IMR-90 (cell line): ENCODE results near the gene PPP1R37. TPM values are rescaled to one million over a fixed set of nuclear protein-coding genes. Genes with fewer than 3 reads are reported as not detected.

Source experiments
- ATAC-seq: fragments of 200-7000 bp; cut with Tn5 transposase; 2 replicates; pipeline ENCODE4 v1.9.1; 2020; ENCODE audit warnings: low read depth, mild to moderate bottlenecking, moderate library complexity
- BruUV-seq: library from RNA; stranded (reverse); fragments of 400-500 nt; replicated peaks from 2 replicates; lab custom pipeline; 2021; lab: Mats Ljungman, UMichigan
- CTCF ChIA-PET: fragments of 300-600 bp; formaldehyde crosslinking; extraction: SDS; loops from one replicate; lab custom pipeline; 2021; ENCODE audit warnings: antibody characterized with exemption; lab: Yijun Ruan, JAX
- POLR2A ChIA-PET: fragments of 300-600 bp; sonication (Branson Sonifier 250); formaldehyde crosslinking; loops from one replicate; lab custom pipeline; 2022; ENCODE audit warnings: antibody characterized with exemption; ENCODE audit not compliant: unreplicated experiment; lab: Charles Lee
- DNase-seq: peaks from one replicate; pipeline ENCODE4 v3.0.0; 2013
- H2AFZ ChIP-seq: replicated peaks from 2 replicates; pipeline ENCODE3; 2013; ENCODE audit warnings: low read length, mild to moderate bottlenecking; ENCODE audit not compliant: poor library complexity
- H2AK5ac ChIP-seq: 2 replicates; pipeline ENCODE4 v1.6.1; 2013; ENCODE audit warnings: low read depth, low read length, inconsistent platforms
- H2AK9ac ChIP-seq: replicated peaks from 2 replicates; pipeline ENCODE3; 2013; ENCODE audit warnings: mild to moderate bottlenecking, low read depth, low read length, moderate library complexity; ENCODE audit not compliant: poor library complexity
- H2BK120ac ChIP-seq: 2 replicates; pipeline ENCODE4 v1.6.1; 2013; ENCODE audit warnings: low read depth, low read length, inconsistent platforms
- H2BK15ac ChIP-seq: 3 replicates; pipeline ENCODE4 v1.6.1; 2013; ENCODE audit warnings: low read depth, low read length, inconsistent platforms
- H2BK20ac ChIP-seq: 2 replicates; pipeline ENCODE4 v1.6.1; 2013; ENCODE audit warnings: low read depth, mild to moderate bottlenecking, inconsistent platforms, low read length, moderate library complexity
- H2BK5ac ChIP-seq: 2 replicates; pipeline ENCODE4 v1.6.1; 2013; ENCODE audit warnings: mild to moderate bottlenecking, low read depth, low read length, inconsistent platforms; ENCODE audit not compliant: poor library complexity, severe bottlenecking
- H3K14ac ChIP-seq: replicated peaks from 2 replicates; pipeline ENCODE4 v1.6.1; 2013; ENCODE audit warnings: low read depth, low read length, inconsistent platforms
- H3K18ac ChIP-seq: 2 replicates; pipeline ENCODE4 v1.6.1; 2013; ENCODE audit warnings: low read depth, low read length, control low read depth
- H3K23ac ChIP-seq: 2 replicates; pipeline ENCODE4 v1.6.1; 2013; ENCODE audit warnings: low read depth, low read length, inconsistent platforms
- H3K27ac ChIP-seq: 2 replicates; pipeline ENCODE4 v1.5.1; 2013; ENCODE audit warnings: mild to moderate bottlenecking, control low read depth, low read length; ENCODE audit not compliant: insufficient read depth
- H3K27me3 ChIP-seq: 2 replicates; pipeline ENCODE4 v1.6.1; 2013; ENCODE audit warnings: low read length; ENCODE audit not compliant: control insufficient read depth, insufficient read depth
- H3K36me3 ChIP-seq: 2 replicates; pipeline ENCODE4 v1.6.1; 2013; ENCODE audit warnings: low read length, mixed read lengths; ENCODE audit not compliant: control insufficient read depth, insufficient read depth
- H3K4ac ChIP-seq: 2 replicates; pipeline ENCODE4 v1.6.1; 2013; ENCODE audit warnings: low read depth, low read length, inconsistent platforms
- H3K4me1 ChIP-seq: 2 replicates; pipeline ENCODE4 v1.6.1; 2013; ENCODE audit warnings: low read length, mixed read lengths; ENCODE audit not compliant: control insufficient read depth, insufficient read depth
- H3K4me2 ChIP-seq: 2 replicates; pipeline ENCODE4 v1.6.1; 2013; ENCODE audit warnings: low read depth, mild to moderate bottlenecking, control low read depth, low read length, moderate library complexity
- H3K4me3 ChIP-seq: 2 replicates; pipeline ENCODE4 v1.5.1; 2013; ENCODE audit warnings: low read depth, mild to moderate bottlenecking, control low read depth, low read length, moderate library complexity; ENCODE audit not compliant: insufficient read depth
- H3K56ac ChIP-seq: 2 replicates; pipeline ENCODE4 v1.6.1; 2013; ENCODE audit warnings: low read length, inconsistent platforms; ENCODE audit not compliant: insufficient read depth; ENCODE audit errors: extremely low read depth
- H3K79me1 ChIP-seq, 2 experiments: 2 replicates each; pipeline ENCODE4 v1.6.1; 2013; ENCODE audit warnings: low read length in 2 of 2, inconsistent platforms in 1 of 2, low read depth in 1 of 2
- H3K9ac ChIP-seq: 2 replicates; pipeline ENCODE4 v1.6.1; 2013; ENCODE audit warnings: low read depth, low read length, control low read depth
- H3K9me1 ChIP-seq: 2 replicates; pipeline ENCODE4 v1.6.1; 2013; ENCODE audit warnings: low read length, inconsistent platforms; ENCODE audit not compliant: insufficient read depth
- H3K9me3 ChIP-seq: 2 replicates; pipeline ENCODE4 v1.6.1; 2013; ENCODE audit warnings: low read length; ENCODE audit not compliant: control insufficient read depth, insufficient read depth
- H4K20me1 ChIP-seq: 2 replicates; pipeline ENCODE4 v1.6.1; 2013; ENCODE audit warnings: low read length, inconsistent platforms; ENCODE audit not compliant: insufficient read depth
- H4K5ac ChIP-seq: 2 replicates; pipeline ENCODE4 v1.6.1; 2013; ENCODE audit warnings: mild to moderate bottlenecking, low read depth, low read length, control low read depth
- H4K8ac ChIP-seq, 2 experiments: 2 replicates each; pipeline ENCODE4 v1.6.1; 2013; ENCODE audit warnings: low read depth in 2 of 2, low read length in 2 of 2, control low read depth in 1 of 2, inconsistent platforms in 1 of 2
- H4K91ac ChIP-seq: 2 replicates; pipeline ENCODE4 v1.6.1; 2013; ENCODE audit warnings: low read depth, low read length, inconsistent platforms; ENCODE audit not compliant: insufficient read depth
- CEBPB ChIP-seq: IDR thresholded peaks from 2 replicates; pipeline ENCODE4 v1.6.1; 2012; ENCODE audit warnings: low read depth, low read length, improper control_type of control experiment
- MAZ ChIP-seq: IDR thresholded peaks from 2 replicates; pipeline ENCODE4 v1.6.1; 2012; ENCODE audit warnings: low read depth, mild to moderate bottlenecking, low read length, improper control_type of control experiment, moderate library complexity, borderline replicate concordance
- POLR2A ChIP-seq: IDR thresholded peaks from 2 replicates; pipeline ENCODE4 v1.6.1; 2012; ENCODE audit warnings: mild to moderate bottlenecking, low read depth, low read length
- WGBS, 2 experiments: methylation state at CpG; one replicate each; pipeline versions ENCODE4 v1.1.5 to v1.1.7; 2013; ENCODE audit warnings: missing lambda C conversion rate in 2 of 2; ENCODE audit not compliant: insufficient read length in 1 of 2; ENCODE audit errors: extremely low coverage in 2 of 2; 5-methylcytosine and 5-hydroxymethylcytosine counted together
- dilution Hi-C: fragments of 300-500 bp; cut with HindIII; formaldehyde crosslinking; loops from one replicate; pipeline ENCODE4 v1.14.3; 2018; ENCODE audit warnings: low sequenced_read_pairs; ENCODE audit not compliant: unreplicated experiment
- in situ Hi-C: fragments of 300-500 bp; cut with MboI; formaldehyde crosslinking; loops from 3 replicates; pipeline ENCODE4 v1.14.3; 2019; ENCODE audit warnings: low sequenced_read_pairs, inconsistent platforms, mixed read lengths
- intact Hi-C: fragments of 100-400 bp; cut with micrococcal nuclease; formaldehyde crosslinking; loops from 2 replicates; pipeline ENCODE4 v1.10.0; 2022
- polyA plus RNA-seq, 3 experiments: library from polyadenylated mRNA; depleted of rRNA; stranded (reverse); fragments of >200 nt; gene quantifications; 2 replicates each; pipeline ENCODE4 v1.2.3, GENCODE V29; 2012; ENCODE audit warnings: low replicate concordance in 1 of 3
- total RNA-seq: library from RNA; depleted of rRNA; stranded (reverse); fragments of >200 nt; gene quantifications from 2 replicates; pipeline ENCODE4 v1.2.3, GENCODE V29; 2012

The PPP1R37 gene
- total and polyA plus RNA-seq, 2 of the 4 experiments (the other 2 are of a cell fraction) = 13.1 to 18.5 TPM

DNA sequence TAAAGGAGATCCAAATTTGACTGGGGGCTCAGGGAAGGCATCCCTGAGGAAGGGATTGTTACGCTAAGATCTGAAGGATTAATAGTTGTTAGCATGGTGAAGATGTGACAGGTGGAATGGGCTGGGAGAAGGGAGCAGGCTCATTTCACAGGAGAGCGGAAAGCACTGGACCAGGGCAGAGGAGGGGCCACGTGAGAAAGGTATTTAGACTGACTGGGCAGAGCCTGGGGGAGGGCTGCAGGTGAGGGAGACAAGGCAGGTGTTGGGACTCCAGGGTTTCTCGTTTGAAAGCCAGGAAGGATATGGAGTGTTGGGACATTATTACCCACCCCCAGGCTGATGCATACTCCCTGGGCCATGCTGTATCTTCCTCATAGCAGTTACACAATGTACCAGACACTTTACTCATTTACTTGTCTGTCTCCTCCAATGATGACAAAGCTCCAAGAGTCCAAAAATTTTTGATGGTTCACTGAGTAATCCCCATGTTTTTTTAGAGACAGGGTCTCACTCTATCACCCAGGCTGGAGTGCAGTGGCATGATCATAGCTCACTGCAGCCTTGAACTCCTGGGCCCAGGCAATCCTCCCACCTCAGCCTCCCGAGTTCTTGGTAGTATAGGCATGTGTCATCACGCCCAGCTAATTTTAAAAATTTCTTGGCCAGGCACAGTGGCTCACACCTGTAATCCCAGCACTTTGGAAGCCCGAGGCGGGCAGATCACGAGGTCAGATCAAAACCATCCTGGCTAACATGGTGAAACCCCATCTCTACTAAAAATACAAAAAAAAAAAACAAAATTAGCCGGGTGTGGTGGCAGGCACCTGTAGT lies 82.8 kb downstream of the PPP1R37 start:
- Histone ChIP-seq H3K4ac (no peak overlapping the region), H2AK9ac (no peak overlapping the region), H3K56ac (no peak overlapping the region), H2BK20ac (no peak overlapping the region), H3K36me3 (0 out of 2 replicates have a peak, but pooled peaks cover 2% of the 10 kb centered on the region), H3K9me3 (no peaks in the 10 kb centered on the region), H3K23ac (no peak overlapping the region), H2BK5ac (no peak overlapping the region), H3K18ac (no peak overlapping the region), H3K4me3 (no peak overlapping the region), H2AK5ac (no peak overlapping the region), H3K27me3 (peaks cover 2% of the 10 kb centered on the region; the same call in 1 of the 2 replicates), H3K4me1 (peaks cover 6% of the 10 kb centered on the region), H3K4me2 (no peak overlapping the region), H4K5ac (no peak overlapping the region), H3K79me1 (peaks cover 4 to 26% of the 10 kb centered on the region in 2 experiments), H2BK15ac (no peak overlapping the region), H3K27ac (no peak overlapping the region), H4K20me1 (peaks cover 4% of the 10 kb centered on the region; the same call in 1 of the 2 replicates), H4K91ac (no peak overlapping the region), H3K14ac (no peak overlapping the region), H3K9me1 (0 out of 2 replicates have a peak, but pooled peaks cover 8% of the 10 kb centered on the region), H4K8ac (no peak overlapping the region), H3K9ac (no peak overlapping the region), H2BK120ac (no peak overlapping the region), H2AFZ (no peak overlapping the region)
- WGBS, 2 experiments = 100% methylated on average over 1 of the region's 10 CpGs; no CpG with 5 or more reads in 1 of the 2 experiments
- CTCF ChIA-PET = interaction anchor here (0.7 kb wide), 1 partner anchor 580 kb away, joined by 3 read pairs; no protein-coding TSS in a partner anchor
- no TSS peak for BruUV-seq
- in situ Hi-C loops (no loop called here), dilution Hi-C loops (no loop called here), intact Hi-C loops (no loop called here)
- DNase-seq (no peak), ATAC-seq (no peak)
- no peak for TF ChIP-seq POLR2A
- TF ChIP-seq MAZ = no peak
- TF ChIP-seq CEBPB = 0 out of 2 replicates have a peak, but pooled peaks have one; percentile 16
- POLR2A ChIA-PET = no interaction called here
